ENCODE data around the gene PCDHA1. TPM values are rescaled to one million over a fixed set of nuclear protein-coding genes. Genes with fewer than 3 reads are reported as not detected.

PCDHA1 gene
- total and polyA plus RNA-seq, 8 donors, result 0.37 TPM; not detected in 7

GRCh38 chr5:141017943-141018342 lies 232.0 kb downstream of the PCDHA1 start:
- intact Hi-C loops (cut with DNase I; ENCODE audit: low total_unique reads), result no loop called here
- no peaks in the 10 kb centered on the region for H3K4me1 ChIP-seq
- no peak for DNase-seq
- TF ChIP-seq POLR2A (IDR thresholded peaks at IDR 0.05) (no peak), EP300 (IDR thresholded peaks at IDR 0.05) (no peak), CTCF (IDR thresholded peaks at IDR 0.05) (no peak), POLR2AphosphoS5 (IDR thresholded peaks at IDR 0.05) (no peak)
- peaks cover 0 to 2% (median 0%) of the 10 kb centered on the region in 4 donors for H3K9me3 ChIP-seq
- no peak overlapping the region for H3K27ac ChIP-seq
- H3K36me3 ChIP-seq, result no peaks in the 10 kb centered on the region
- no peak overlapping the region for H3K4me3 ChIP-seq
- no peaks in the 10 kb centered on the region for H3K27me3 ChIP-seq

- no peak for TF ChIP-seq POLR2A (IDR thresholded peaks at IDR 0.05)
- TF ChIP-seq CTCF (IDR thresholded peaks at IDR 0.05), result no peak
- TF ChIP-seq POLR2AphosphoS5 (IDR thresholded peaks at IDR 0.05), result no peak
- H3K27me3 ChIP-seq, result no peaks in the 10 kb centered on the region
- H3K27ac ChIP-seq, result no peak overlapping the region
- peaks cover 0 to 7% (median 3%) of the 10 kb centered on the region in 4 donors for H3K9me3 ChIP-seq
- intact Hi-C loops (cut with DNase I; ENCODE audit: low total_unique reads), result no loop called here
- no peak overlapping the region for H3K4me3 ChIP-seq
- no peak for DNase-seq
- H3K4me1 ChIP-seq, result no peaks in the 10 kb centered on the region
- H3K36me3 ChIP-seq, result no peaks in the 10 kb centered on the region
- 97 to 100% (median 100%) methylated on average over 1 of the region's 1 CpG for WGBS, 5 donors
These were observed 236.4 kb downstream of the PCDHA1 start for GRCh38 chr5:141022384-141022783.

- H3K36me3 ChIP-seq, result no peaks in the 10 kb centered on the region
- H3K4me3 ChIP-seq, result no peak overlapping the region
- H3K27me3 ChIP-seq, result no peaks in the 10 kb centered on the region
- WGBS, 5 donors, result 85 to 92% (median 87%) methylated on average over 15 of the region's 15 CpGs
- TF ChIP-seq POLR2A (IDR thresholded peaks at IDR 0.05), result no peak
- no peak for TF ChIP-seq POLR2AphosphoS5 (IDR thresholded peaks at IDR 0.05)
- TF ChIP-seq CTCF (IDR thresholded peaks at IDR 0.05), result no peak
- TF ChIP-seq EP300 (IDR thresholded peaks at IDR 0.05), result no peak
- DNase-seq, result no peak
- H3K4me1 ChIP-seq, result no peaks in the 10 kb centered on the region
- no peaks in the 10 kb centered on the region for H3K9me3 ChIP-seq
- H3K27ac ChIP-seq, result no peak overlapping the region
- intact Hi-C loops (cut with DNase I; ENCODE audit: low total_unique reads), result no loop called here
These were observed 245.1 kb downstream of the PCDHA1 start for GRCh38 chr5:141031006-141031405.

GRCh38 chr5:141032626-141033025 lies 246.7 kb downstream of the PCDHA1 start:
- WGBS, 5 donors, result 50 to 68% (median 65%) methylated on average over 1 of the region's 1 CpG
- intact Hi-C loops (cut with DNase I; ENCODE audit: low total_unique reads), result no loop called here
- no peaks in the 10 kb centered on the region for H3K4me1 ChIP-seq
- TF ChIP-seq POLR2A (IDR thresholded peaks at IDR 0.05), result no peak
- no peak for TF ChIP-seq POLR2AphosphoS5 (IDR thresholded peaks at IDR 0.05)
- TF ChIP-seq CTCF (IDR thresholded peaks at IDR 0.05), result no peak
- no peak for TF ChIP-seq EP300 (IDR thresholded peaks at IDR 0.05)
- H3K9me3 ChIP-seq, result no peaks in the 10 kb centered on the region
- H3K27me3 ChIP-seq, result no peaks in the 10 kb centered on the region
- no peak overlapping the region for H3K4me3 ChIP-seq
- H3K36me3 ChIP-seq, result no peaks in the 10 kb centered on the region
- no peak overlapping the region for H3K27ac ChIP-seq
- DNase-seq, result no peak
